ENCODE results near the gene LDLR.
A peak's percentile ranks its signal among the peaks of the same experiment; 100 is the strongest.
"Not testable (repeated sequence)": the region's sequence is repeated elsewhere in the genome, so short reads cannot be mapped to it uniquely, and the experiment has no call there.

LDLR gene

GRCh38 chr19:11141937-11142527 lies 52.8 kb downstream of the LDLR start:
- no peak for DNase-seq (ENCODE audit: low spot score)

GRCh38 chr19:11142528-11143171 lies 53.4 kb downstream of the LDLR start:
- DNase-seq (ENCODE audit: low spot score) = peak; percentile 35

DNA sequence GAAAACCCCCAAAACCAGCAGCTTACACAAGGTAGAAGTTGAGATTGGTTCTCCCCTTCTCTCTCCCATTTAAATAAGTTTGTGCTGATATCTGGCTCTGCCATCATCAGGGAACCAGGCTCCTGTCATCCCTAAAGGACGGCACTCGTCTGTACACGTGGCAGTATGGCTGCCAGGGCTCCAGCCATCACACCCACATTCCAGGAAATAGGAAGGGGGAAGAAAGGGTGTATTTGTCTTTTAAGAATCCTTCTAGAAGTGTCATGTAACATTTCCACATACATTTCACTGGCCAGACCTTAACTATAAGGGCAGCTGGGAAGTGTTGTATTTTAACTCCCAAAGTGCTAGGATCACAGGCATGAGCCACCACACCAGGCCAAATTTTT lies 56.3 kb downstream of the LDLR start:
- no peak for DNase-seq (ENCODE audit: low spot score)

DNA sequence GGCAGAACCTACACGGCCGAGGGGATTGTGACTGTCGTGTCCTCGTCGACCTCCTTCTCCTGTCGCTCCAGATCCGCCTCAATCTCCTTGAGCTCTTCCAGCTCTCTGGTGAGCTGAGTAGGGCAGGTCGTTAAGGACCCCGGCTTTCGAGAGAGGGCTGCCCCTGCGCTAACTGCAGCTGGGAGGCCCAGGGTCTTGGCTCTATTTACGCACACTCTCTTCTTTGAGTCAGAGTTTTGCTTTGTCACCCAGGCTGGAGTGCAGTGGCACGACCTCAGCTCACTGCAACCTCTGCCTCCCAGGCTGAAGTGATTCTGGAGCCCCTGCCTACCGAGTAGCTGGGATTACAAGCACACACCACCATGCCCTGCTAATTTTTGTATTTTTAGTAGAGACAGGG lies 58.7 kb downstream of the LDLR start:
- no peak for DNase-seq (ENCODE audit: low spot score)

DNA sequence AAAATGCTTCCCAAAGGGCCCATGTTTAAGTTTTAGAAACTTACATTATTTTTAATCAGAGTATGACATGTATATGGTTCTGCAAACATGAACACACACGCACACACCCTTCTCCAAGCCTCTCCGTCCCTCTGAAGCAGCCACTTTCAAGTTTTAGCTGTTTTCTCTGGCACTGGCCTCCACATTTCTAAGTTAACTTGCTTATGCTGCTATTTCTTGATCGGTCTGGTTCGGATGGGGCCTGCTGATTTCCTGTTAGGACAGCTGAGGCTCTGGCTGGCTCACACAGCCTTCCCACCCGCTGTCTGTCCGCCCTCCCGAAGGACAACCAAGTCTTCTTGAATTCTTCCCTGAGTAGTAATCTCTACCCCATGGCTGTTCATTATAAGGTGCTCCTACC lies 61.9 kb downstream of the LDLR start:
- no peak for DNase-seq (ENCODE audit: low spot score)

DNA sequence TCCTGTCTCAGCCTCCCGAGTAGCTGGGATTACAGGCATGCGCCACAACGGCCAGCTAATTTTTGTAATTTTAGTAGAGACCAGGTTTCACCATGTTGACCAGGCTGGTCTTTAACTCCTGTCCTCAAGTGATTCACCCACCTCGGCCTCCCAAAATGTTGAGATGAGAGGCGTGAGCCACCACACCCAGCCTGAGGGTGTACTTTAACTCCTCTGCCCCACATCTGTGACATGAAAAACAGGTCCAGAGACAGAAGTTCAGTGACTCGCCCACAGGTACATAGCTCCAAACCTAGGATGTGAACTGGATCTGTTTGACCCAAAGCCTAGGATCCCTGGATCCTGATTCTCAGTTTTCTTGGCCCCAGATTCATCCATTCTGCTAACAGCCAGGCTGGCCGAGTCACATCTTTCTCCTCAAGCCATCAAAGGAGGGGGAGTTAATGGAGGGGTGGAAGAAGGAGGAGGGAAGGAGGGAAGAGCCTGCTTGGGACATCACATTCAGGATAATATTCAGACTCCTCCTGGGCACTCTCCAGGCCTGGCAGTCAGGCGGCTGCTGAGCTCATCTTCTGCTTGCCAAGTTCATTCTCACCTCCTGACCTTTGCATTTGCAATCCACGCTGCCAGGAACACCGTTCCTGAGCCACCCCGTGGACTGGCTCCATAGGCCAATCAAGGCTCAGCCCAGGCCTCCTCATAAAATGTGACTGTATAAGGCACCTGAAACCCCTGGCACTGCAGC lies 63.2 kb downstream of the LDLR start:
- DNase-seq (ENCODE audit: low spot score) = no peak

DNA sequence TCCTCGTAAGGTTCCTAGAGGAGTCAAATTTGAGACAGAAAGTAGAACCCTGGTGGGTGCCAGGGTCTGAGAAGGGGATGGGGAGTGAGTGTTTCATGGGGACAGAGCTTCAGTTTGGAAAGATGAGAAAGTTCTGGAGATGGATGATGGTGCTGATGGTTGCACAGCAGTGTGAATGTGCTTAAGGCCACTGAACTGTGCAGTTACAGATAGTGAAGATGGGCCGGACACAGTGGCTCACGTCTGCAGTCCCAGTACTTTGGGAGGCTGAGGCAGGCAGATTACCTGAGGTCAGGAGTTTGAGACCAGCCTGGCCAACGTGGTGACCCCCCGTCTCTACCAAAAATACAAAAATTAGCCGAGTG lies 65.4 kb downstream of the LDLR start:
- DNase-seq (ENCODE audit: low spot score) = no peak

- peak; percentile 100 for DNase-seq (ENCODE audit: low spot score)
Observed at GRCh38 chr19:11155373-11156120, 66.3 kb downstream of the LDLR start, which contains the start of gene SPC24. Gene SPC24, minus strand, starts transcription at chr19:11155782. Its CDS starts 6 bp downstream, at chr19:11155776.

DNA sequence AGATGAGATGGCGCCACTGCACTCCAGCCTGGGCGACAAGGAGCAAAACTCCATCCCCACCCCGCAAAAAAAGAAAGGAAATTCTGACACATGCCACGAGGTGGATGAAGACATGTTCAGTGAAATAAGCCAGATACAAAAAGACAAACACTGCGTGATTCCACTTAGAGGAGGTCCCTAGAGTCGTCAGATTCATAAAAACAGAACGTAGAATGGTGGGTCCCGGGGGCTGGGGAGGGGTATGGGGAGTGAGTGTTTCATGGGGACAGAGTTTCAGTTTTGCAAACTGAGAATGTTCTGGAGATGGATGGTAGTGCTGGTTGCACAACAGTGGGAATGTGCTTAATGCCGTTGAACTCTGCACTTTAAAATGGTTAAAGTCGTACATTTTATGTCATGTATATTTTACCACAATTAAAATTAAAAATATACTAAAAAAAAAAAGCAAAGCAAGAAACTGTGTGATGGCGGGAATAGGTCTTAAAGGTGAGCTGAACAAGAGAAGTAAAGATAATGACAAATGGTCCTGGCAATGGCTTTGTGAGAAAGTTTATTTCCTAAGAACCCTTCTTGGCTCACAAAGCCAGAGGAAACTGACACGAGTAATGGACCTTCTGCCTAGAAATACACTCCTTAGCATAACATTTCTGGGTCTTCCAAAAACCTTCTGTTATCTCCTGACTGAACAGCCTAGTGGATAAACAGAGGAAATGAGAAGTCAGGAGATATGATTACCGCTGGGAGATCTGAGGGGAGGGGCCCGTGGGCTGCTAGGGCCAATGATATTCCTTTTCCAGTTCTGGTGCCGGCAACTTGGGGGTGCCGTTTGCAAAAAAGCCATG lies 70.6 kb downstream of the LDLR start:
- DNase-seq (ENCODE audit: low spot score) = no peak

GRCh38 chr19:11160440-11160768 lies 71.1 kb downstream of the LDLR start:
- DNase-seq (ENCODE audit: low spot score) = not testable (repeated sequence)

- DNase-seq (ENCODE audit: low spot score) = no peak
Observed at GRCh38 chr19:11164296-11164695, 75.0 kb downstream of the LDLR start.

GRCh38 chr19:11164879-11165406 lies 75.7 kb downstream of the LDLR start:
- peak; percentile 49 for DNase-seq (ENCODE audit: low spot score)

GRCh38 chr19:11165486-11166030 lies 76.3 kb downstream of the LDLR start:
- no peak for DNase-seq (ENCODE audit: low spot score)

- no peak for DNase-seq (ENCODE audit: low spot score)
Observed at GRCh38 chr19:11166281-11167142, 77.2 kb downstream of the LDLR start.

DNA sequence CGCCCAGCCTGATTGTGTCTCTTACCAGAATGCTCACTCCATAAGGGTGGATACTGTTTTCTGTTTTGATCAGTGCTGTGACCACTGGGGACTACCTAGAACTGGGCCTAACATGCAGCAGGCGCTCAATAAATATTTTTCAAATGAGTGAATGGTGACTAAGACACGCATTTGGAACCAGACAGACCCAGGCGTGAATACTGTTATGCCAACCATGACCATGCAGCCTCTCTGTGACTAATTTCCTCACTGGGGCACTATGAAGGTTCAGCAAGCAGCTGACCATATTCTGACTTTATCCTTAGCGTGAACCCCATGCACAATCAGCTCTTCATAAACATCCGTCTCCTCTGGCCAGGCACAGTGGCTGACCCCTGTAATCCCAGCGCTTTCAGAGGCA lies 79.3 kb downstream of the LDLR start:
- DNase-seq (ENCODE audit: low spot score) = no peak

GRCh38 chr19:11169896-11170678 lies 80.8 kb downstream of the LDLR start:
- no peak for DNase-seq (ENCODE audit: low spot score)

DNA sequence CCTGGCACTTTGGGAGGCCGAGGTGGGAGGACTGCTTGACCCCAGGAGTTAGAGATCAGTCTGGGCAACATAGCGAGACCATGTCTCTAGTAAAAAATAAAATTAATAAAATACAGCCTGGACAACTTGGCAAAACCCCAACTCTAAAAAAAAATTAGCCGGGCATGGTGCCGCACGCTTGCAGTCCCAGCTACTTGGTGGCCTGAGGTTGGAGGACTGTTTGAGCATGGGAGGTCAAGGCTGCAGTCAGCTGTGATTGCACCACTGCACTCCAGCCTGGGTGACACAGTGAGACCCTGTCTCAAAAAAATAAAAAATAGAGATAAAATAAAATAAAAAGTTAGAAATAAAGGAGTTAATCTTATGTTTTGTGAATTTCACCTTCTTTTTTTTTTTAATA lies 81.9 kb downstream of the LDLR start:
- DNase-seq (ENCODE audit: low spot score) = no peak

DNA sequence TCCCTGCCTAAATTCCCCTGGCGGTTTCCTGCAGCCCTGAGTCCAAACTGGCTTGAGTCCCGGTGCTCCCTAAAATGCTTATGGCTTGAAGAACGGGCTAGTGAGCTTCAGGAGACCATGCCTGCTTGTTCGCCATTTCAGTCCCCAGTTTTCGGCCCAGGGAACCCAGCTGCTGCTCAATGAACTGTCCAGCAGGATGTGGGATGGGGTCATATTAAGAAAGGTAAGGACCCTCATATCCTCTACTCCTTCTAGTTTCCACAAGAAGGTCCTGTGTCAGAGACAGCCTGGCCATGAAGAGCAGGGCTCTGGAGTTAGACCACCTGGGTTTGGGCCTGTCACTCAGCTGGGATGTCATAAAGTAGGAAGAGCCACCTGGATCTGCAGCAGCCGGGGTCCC lies 83.3 kb downstream of the LDLR start:
- no peak for DNase-seq (ENCODE audit: low spot score)

DNA sequence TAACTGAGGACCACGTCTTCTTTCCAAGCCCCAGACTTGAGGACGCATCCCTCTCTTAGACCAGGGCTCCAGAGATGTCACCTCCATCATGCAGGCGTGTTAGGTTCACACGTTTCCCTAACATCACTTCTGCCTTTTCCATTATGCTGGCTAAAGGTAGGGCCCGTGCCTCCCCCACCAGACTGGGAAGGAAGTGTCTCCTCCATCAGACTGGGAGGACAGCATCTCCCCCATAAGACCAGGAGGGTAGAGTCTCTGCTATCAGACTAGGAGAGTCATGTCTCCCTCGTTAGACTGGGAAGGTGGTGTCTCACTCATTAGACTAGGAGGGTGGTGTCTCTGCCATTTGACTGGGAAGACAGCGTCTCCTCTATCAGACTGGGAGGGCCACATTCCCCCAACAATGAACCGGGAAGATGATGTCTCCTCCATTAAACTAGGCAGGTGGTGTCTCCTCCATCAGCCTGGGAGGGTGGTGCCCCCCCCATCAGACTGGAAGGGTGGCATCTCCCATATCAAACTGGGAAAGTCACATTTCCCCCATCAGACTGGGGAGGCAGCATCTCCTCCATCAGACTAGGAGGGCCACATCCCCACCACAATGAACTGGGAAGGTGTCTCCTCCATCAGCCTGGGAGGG lies 84.4 kb downstream of the LDLR start:
- DNase-seq (ENCODE audit: low spot score) = no peak
